HG03460 (cell line): ENCODE results near the gene CATSPERD.
"Not testable (repeated sequence)": the region's sequence is repeated elsewhere in the genome, so short reads cannot be mapped to it uniquely, and the experiment has no call there.

Experiments
- ATAC-seq: cut with Tn5 transposase; IDR thresholded peaks from one replicate; pipeline ENCODE4 v1.9.1; 2021; ENCODE audit not compliant: unreplicated experiment

The CATSPERD gene

DNA sequence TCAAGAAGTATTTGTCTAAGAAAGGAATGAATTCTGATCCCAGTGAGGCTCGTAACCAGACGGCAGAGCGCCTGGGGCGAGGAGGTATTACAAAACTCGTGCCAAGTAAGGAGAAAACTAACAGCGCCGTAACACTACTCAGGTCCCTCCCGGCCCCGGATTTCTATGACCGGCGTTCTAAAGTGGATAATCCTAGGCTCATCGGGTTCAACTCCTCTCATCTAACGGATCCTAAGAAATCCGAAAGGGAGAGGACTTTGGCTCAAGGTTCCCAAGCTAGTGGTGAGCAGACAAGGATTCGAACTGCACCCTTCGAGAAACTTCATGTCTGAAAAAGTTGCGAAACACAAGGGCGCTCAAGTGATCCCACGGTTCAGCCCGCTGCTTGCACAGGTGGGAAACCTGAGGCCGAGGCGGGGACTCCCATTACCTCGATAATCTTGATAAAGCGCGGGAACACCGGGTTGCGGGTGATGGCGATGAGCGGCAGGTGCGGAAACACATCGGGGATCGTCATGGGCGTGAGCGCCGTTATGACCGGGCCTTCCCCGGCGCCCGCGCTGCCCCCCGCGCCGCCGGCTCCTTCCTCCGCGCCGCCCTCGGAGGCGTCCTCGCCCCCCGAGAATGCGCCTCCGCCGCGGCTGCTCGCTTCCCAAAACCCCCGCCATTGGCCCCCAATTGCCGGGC is 1.0 kb upstream of the CATSPERD start:
- ATAC-seq: peak; percentile 10

DNA sequence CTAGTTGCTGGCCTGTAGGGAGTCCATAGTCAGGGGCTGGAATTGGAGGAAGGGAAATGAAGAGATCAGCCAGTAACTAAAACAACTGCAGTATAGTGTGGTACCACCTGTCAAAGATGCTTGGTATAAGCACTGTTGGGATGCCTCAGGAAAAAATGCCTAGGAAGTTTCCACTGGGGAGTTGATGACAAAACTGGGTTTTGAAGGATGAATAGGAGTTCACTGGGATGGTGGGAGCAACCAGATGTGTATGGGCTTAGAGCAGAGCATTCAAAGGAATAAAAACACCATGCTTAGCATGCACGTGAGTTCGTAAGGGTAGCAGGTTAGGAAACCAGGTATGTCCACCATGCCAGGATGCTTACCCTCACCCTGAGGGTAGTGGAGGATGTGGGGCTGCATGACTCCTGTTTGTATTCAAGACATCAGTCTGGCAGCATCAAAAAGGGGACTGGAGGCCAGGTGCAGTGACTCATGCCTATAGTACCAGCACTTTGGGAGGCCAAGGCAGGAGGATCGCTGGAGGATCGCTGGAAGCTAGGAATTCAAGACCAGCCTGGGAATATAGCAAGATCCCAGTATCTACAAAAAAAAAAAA is 7.1 kb downstream of the CATSPERD start:
- no peak for ATAC-seq

DNA sequence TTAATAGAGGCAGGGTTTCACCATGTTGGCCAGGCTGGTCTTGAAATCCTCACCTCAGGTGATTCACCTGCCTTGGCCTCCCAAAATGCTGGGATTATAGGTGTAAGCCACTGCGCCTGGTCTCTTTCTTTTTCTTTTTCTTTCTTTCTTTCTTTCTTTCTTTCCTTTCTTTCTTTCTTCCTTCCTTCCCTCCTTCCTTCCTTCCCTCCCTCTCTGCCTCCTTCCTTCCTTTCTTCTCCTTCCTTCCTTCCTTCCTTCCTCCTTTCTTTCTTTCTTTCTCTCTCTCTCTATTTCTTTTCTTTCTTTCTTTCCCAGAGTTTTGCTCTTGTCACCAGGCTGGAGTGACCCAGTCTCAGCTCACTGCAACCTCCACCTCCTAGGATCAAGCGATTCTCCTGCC is 12.7 kb downstream of the CATSPERD start:
- ATAC-seq: not testable (repeated sequence)

DNA sequence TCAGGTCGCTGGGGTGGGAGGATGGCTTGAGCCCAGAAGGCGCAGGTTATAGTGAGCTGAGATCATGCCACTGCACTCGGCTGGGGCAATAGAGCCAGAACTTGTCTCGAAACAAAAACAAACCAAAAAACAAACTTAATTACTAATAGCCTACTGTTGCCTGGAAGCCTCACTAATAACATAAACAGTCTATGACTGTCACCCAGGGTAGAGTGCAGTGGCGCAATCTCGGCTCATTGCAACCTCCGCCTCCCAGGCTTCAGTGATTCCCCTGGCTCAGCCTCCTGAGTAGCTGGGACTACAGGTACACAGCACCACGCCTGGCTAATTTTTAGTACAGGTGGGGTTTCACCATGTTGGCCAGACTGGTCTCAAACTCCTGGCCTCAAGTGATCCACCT is 18.0 kb downstream of the CATSPERD start:
- no peak for ATAC-seq

DNA sequence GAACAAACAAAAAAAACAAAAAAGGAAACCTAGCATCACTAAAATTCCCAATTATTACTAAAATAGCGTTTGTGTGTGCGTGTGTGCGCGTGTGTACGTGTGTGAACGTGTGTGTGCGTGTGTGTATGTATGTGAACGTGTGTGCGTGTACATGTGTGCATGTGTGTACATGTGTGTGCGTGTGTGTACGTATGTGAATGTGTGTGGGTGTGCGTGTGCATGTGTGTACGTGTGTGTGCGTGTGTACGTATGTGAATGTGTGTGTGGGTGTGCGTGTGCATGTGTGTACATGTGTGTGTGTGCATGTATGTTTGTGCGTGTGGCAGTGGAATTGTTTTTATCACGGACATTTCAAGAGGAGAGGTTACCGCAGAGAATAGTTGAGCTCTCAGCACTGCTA is 21.6 kb downstream of the CATSPERD start:
- no peak for ATAC-seq

DNA sequence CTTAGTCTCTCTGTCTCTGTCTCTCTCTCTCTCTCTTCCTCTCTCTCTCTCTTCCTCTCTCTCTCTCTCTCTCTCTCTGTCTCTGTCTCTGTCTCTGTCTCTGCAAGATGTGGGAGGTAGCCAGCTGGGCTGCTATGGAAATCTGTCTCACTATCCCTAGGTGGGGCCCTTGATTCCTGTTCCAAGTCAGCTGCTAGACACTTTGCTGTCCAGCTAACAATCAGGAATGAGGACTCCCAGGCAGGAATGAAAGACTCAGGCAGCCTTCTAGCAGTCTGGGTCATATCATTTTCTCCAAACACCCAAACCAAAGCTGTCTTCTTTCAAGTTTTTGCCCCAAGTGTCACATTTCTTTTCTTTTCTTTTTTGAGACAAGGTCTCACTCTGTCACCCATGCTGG is 23.2 kb downstream of the CATSPERD start:
- ATAC-seq: no peak

DNA sequence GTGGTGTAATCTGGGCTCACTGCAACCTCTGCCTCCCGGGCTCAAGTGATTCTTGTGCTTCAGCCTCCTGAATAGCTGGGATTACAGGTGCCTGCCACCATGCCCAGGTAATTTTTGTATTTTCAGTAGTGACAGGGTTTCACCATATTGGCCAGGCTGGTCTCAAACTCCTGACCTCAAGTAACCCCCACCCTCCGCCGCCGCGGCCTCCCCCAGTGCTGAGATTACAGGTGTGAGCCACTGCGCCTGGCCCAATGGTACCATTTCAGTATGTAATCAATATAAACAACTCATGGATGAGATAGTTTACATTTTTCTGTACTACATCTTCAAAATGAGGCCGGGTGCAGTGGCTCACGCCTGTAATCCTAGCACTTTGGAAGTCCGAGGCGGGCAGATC is 24.6 kb downstream of the CATSPERD start:
- not testable (repeated sequence) for ATAC-seq

GRCh38 chr19:5748920-5749319 is 28.5 kb downstream of the CATSPERD start:
- not testable (repeated sequence) for ATAC-seq

DNA sequence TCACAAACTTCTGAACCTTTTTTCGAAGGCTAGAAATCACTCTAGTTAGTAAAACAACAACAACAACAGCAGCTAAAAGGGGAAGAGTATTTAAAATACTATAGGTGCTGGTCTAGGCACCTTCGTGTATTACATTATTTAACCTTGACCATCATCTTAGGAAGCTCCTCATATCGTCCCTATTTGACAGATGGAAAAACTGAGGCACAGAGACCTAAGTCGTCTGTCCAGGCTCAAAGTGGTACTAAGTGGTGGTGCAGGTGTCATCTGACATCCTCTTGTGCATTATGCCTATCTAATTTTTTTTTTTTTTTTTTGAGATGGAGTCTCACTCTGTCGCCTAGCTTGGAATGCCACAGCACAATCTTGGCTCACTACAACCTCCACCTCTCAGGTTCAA is 29.1 kb downstream of the CATSPERD start:
- ATAC-seq: no peak

DNA sequence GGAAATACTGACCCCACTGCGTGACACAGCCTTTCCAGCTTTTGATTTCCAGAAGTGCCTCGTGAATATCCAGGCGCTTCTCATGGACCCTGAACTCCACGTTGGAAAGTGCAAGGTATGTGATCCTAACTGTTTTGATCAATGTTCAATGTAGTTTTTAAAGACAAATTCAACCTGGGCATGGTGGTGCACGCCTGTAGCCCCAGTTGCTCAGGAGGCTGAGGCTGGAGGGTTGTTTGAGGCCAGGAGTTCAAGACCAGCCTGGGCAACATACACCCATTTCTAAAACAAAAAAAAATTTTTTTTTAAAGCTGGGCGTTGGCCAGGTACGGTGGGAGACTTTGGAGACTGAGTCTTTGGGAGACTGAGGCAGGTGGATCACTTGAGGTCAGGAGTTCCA is 31.3 kb downstream of the CATSPERD start:
- no peak for ATAC-seq

DNA sequence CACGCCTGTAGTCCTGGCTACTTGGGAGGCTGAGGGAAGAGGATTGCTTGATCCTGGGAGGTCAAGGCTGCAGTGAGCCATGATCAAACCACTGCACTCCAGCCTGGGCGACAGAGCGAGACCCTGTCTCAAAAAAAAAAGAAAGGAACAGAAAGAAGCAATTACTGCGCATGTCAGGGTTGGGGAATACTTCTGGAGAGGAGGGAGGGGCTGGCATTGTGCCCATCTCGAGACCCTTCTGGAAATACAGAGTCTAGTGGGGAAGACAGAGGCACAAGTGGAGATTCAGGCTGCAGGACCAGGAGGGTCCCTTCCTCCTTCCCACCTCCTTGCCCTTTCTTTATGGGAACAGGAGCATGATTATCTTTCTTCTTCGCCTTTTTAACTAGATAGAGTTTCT is 33.3 kb downstream of the CATSPERD start:
- ATAC-seq: no peak

DNA sequence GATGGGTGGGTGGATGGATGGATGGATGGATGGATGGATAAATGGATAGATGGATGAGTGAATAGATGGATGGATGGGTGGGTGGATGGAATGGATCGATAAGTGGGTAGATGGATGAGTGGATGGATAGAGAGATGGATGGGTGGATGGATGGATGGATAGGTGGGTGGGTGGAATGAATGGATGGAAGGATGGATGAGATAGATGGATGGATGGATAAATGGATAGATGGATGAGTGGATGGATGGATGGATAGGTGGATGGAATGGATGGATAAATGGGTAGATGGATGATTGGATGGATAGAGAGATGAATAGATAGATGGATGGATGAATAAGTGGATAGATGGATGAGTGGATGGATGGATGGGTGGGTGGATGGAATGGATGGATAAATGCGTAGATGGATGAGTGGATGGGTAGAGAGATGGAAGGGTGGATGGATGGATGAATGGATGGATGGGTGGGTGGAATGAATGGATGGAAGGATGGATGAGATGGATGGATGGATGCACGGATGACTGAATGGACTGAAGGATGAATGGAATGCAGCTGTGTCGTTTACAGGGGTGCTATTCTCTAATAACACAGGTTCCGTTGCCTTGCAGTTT is 42.3 kb downstream of the CATSPERD start:
- ATAC-seq: no peak

- no peak for ATAC-seq
Measured at GRCh38 chr19:5765220-5765619, 44.8 kb downstream of the CATSPERD start.

GRCh38 chr19:5767949-5768348 is 47.5 kb downstream of the CATSPERD start:
- ATAC-seq: no peak

DNA sequence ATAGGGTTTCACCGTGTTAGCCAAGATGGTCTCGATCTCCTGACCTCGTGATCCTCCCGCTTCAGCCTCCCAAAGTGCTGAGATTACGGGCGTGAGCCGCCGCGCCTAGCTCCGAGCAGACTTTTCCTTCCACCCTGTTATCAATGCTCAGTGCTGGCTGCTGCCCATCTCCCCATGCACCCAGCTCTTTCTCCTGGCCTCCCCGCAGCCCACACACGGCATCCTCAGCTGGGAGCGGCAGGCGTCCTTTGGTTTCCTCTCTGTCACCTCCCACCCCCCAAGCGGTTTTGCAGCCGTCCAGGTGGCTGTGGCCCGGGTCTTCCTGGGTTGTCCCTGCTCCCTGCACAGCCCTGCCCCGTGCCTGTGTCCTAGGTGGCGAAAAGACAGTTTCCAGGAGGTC is 52.0 kb downstream of the CATSPERD start:
- ATAC-seq: no peak

DNA sequence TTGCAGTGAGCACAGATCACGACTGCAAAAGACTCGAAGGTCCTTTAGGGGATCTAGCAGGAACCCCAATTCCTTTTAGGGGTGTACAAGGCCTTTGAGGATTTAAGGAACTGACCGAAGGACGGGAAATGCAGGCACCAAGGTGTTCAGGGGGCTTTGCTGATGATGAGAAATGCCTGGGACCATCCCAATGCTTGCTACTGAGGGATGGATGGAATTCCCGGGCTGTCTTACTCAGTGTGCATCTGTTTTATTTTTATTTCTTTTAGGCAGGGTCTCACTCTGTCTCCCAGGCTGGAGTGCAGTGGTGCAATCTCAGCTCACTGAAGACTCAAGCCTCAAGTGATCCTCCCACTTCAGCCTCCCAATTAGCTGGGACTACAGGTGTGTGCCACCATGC is 52.8 kb downstream of the CATSPERD start:
- no peak for ATAC-seq

- no peak for ATAC-seq
Measured at GRCh38 chr19:5774921-5775320, 54.5 kb downstream of the CATSPERD start.

GRCh38 chr19:5775668-5776309 is 55.4 kb downstream of the CATSPERD start:
- ATAC-seq: no peak

GRCh38 chr19:5778402-5778801 is 58.0 kb downstream of the CATSPERD start:
- ATAC-seq: no peak

DNA sequence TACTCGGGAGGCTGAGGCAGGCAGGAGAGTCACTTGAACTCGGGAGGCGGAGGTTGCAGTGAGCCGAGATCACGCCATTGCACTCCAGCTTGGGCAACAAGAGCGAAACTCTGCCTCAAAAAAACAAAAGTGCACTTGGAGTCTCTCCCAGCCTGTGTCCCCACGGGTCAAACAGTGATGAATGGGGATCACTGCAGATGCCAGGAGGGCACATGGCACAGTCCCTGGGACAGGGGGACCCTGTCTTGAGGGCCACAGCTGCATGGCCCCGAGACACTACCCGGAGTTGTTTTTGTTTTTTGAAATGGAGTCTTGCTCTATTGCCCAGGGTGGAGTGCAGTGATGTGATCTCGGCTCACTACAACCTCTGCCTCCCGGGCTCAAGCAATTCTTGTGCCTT is 60.5 kb downstream of the CATSPERD start:
- ATAC-seq: not testable (repeated sequence)

DNA sequence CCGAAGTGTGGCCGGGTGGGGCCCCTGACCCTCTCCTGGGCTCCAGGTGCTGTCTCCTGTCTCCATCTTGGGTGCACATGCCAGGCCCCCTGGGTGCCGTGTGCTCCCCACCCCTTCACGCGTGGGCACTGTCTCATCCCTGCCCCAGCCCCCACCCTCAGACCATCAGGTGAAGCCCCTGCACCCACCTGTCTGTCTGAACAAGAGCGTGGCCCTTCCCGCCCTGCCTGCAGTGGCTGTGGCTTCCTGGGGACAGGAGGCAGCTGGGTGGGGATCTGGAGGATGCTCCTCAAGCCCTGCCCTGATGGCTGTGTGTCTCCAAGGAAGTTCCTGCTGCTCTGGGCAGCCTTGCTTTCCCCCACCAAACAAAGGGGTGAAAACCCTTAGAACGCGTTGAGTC is 61.9 kb downstream of the CATSPERD start:
- no peak for ATAC-seq
